ENCODE measurements around the gene APOBR. TPM values are rescaled to one million over a fixed set of nuclear protein-coding genes. Genes with fewer than 3 reads are reported as not detected.
"Not testable (repeated sequence)": the region's sequence is repeated elsewhere in the genome, so short reads cannot be mapped to it uniquely, and the experiment has no call there.

Gene APOBR
- total and polyA plus RNA-seq, 7 experiments from 2014 or later, result 0.22 to 28.8 (median 4.5) TPM

DNA sequence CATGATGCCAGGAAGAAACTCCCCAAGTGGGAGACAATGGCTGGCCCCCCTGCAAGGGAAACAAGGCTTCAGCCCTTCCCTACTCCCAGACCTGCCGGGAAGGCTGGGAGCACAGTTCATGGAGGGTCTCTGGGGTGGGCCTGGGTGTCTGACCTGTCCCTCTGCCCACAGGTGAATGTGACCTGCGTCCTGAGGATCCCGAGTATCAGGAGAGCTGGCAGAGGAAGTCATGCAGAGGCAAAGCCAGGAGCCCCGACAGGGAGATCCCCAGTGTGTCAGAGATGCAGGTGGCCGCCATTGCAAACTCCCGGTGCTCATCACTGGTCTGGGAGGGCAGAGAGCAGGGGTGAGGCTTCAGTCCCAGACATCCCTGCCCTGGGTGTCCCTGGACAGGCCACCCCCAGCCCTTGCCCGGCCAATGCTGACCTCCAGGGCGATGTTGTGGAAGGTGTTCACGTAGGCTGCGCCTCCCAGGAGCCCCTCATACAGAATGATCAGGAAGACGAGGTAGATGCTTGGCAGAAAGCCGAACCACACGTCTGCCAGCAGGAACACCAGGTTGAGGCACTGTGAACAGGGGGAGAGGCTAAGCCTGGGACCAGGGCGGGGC, 17.0 kb upstream of the APOBR start:
- POLR2A ChIA-PET, result interaction anchor here (1.1 kb wide), 1 partner anchor 14 kb away, joined by 3 read pairs; no protein-coding TSS in a partner anchor
- H3K27me3 Mint-ChIP-seq, result no peaks in the 10 kb centered on the region
- Histone ChIP-seq H3K9me3 (ENCODE audit: control insufficient read depth in 2 of 3, low read length in 3 of 3) (no peaks in the 10 kb centered on the region), H3K27me3 (ENCODE audit: control insufficient read depth in 2 of 2, insufficient read depth in 2 of 2, low read length in 2 of 2) (no peaks in the 10 kb centered on the region), H3K27ac (ENCODE audit: low read depth, low read length) (no peak overlapping the region), H3K4me1 (ENCODE audit: control insufficient read depth in 2 of 2, insufficient read depth in 2 of 2, low read length in 2 of 2) (peaks cover 0 to 3% of the 10 kb centered on the region in 2 donors), H3K36me3 (ENCODE audit: control insufficient read depth in 2 of 3, insufficient read depth in 3 of 3, low read length in 3 of 3) (peaks cover 6 to 78% (median 16%) of the 10 kb centered on the region in 3 experiments), H3K4me3 (ENCODE audit: low read length) (no peak overlapping the region)
- intact Hi-C loops (cut with micrococcal nuclease), result no loop called here
- CTCF ChIA-PET, result no interaction called here
- peaks cover 4 to 42% (median 14%) of the 10 kb centered on the region in 5 donors for H3K36me3 Mint-ChIP-seq
- peaks cover 0 to 10% (median 5%) of the 10 kb centered on the region in 7 donors for H3K4me1 Mint-ChIP-seq
- no peaks in the 10 kb centered on the region for H3K9me3 Mint-ChIP-seq
- no peak overlapping the region for H3K4me3 Mint-ChIP-seq
- H3K27ac Mint-ChIP-seq, result peak overlapping the region in 4 of 9 donors; percentile 16 to 62 (median 38)
- DNase-seq (no peak), ATAC-seq (no peak)

DNA sequence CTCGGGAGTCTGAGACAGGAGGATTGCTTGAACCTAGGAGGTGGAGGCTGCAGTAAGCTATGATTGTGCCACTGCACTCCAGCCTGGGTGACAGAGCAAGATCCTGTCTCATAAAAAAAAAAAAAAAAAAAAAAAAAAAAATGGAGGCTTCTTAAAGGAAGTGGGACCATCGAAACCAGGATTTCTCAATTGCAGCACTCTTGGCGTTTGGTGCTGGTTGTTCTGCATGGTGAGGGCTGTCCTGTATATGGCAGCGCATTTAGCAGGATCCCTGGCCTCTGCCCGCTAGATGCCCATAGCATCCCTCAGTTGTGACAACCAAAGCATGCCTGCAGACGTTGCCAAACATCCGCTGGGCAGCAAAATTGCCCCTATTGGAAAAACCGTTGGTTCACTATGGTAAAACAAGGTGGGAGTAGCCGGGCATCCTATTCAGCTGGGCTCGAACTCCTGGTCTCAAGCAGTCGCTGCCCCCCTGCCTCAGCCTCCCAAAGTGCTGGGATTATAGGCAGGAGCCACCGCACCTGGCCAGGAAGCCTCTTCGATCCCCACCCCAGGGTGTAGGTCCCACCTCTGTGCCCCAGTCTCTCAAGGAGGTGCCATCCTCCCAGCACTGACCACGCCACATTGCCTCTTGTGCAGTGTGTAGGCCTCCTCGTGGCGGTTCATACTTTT, 15.8 kb upstream of the APOBR start:
- H3K27ac ChIP-seq (ENCODE audit: low read depth, low read length), result no peak overlapping the region
- no peak overlapping the region for H3K4me3 ChIP-seq (ENCODE audit: low read length)
- Mint-ChIP-seq H3K36me3 (peaks cover 4 to 42% (median 12%) of the 10 kb centered on the region in 5 donors), H3K27ac (peak overlapping the region in 3 of 9 donors; percentile 20 to 31 (median 22)), H3K27me3 (no peaks in the 10 kb centered on the region), H3K4me1 (peaks cover 0 to 10% (median 2%) of the 10 kb centered on the region in 7 donors), H3K9me3 (no peaks in the 10 kb centered on the region), H3K4me3 (no peak overlapping the region)
- no peaks in the 10 kb centered on the region for H3K9me3 ChIP-seq (ENCODE audit: control insufficient read depth in 2 of 3, low read length in 3 of 3)
- ChIA-PET CTCF (no interaction called here), POLR2A (interaction anchor here (0.6 to 1.4 kb wide), 3 partner anchors 13 to 30 kb away, joined by 3 to 5 read pairs (median 4); partner anchors contain the start of gene CLN3)
- no peak for ATAC-seq
- intact Hi-C loops (cut with micrococcal nuclease), result no loop called here
- DNase-seq, result peak in 1 of 9 donors; percentile 12
- no peaks in the 10 kb centered on the region for H3K4me1 ChIP-seq (ENCODE audit: control insufficient read depth in 2 of 2, insufficient read depth in 2 of 2, low read length in 2 of 2)
- no peaks in the 10 kb centered on the region for H3K27me3 ChIP-seq (ENCODE audit: control insufficient read depth in 2 of 2, insufficient read depth in 2 of 2, low read length in 2 of 2)
- peaks cover 11 to 88% (median 16%) of the 10 kb centered on the region in 3 experiments for H3K36me3 ChIP-seq (ENCODE audit: control insufficient read depth in 2 of 3, insufficient read depth in 3 of 3, low read length in 3 of 3)

DNA sequence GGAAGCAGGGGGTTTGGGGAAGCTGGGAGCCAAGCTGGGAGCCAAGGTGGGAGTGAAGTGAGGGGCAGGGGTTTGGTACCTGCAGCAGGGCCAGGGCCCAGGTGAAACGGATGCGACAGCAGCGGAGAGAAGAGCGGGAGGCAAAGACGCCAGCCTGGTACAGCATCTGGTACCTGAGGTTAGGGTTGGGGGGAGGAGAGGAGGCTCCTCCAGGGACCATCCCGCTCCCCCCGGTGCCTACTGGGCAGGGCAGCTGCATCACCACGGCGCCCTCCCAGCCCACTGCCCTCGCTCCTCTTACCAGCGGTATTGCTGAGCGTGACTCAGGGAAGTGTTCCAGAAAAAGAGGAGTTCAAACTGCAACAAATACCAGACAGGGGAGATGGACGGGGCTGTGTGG, 12.4 kb upstream of the APOBR start:
- peak overlapping the region in 1 of 9 donors; percentile 77 for H3K27ac Mint-ChIP-seq
- Histone ChIP-seq H3K36me3 (ENCODE audit: control insufficient read depth in 2 of 3, insufficient read depth in 3 of 3, low read length in 3 of 3) (peaks cover 16 to 83% (median 26%) of the 10 kb centered on the region in 3 experiments), H3K4me1 (ENCODE audit: control insufficient read depth in 2 of 2, insufficient read depth in 2 of 2, low read length in 2 of 2) (no peaks in the 10 kb centered on the region), H3K4me3 (ENCODE audit: low read length) (no peak overlapping the region), H3K9me3 (ENCODE audit: control insufficient read depth in 2 of 3, low read length in 3 of 3) (no peaks in the 10 kb centered on the region), H3K27ac (ENCODE audit: low read depth, low read length) (no peak overlapping the region), H3K27me3 (ENCODE audit: control insufficient read depth in 2 of 2, insufficient read depth in 2 of 2, low read length in 2 of 2) (no peaks in the 10 kb centered on the region)
- ATAC-seq (no peak), DNase-seq (no peak)
- H3K9me3 Mint-ChIP-seq, result no peaks in the 10 kb centered on the region
- ChIA-PET CTCF (no interaction called here), POLR2A (interaction anchor here (1.4 kb wide), 1 partner anchor 12 kb away, joined by 5 read pairs; no protein-coding TSS in a partner anchor)
- H3K27me3 Mint-ChIP-seq, result no peaks in the 10 kb centered on the region
- peaks cover 0 to 34% (median 4%) of the 10 kb centered on the region in 5 donors for H3K36me3 Mint-ChIP-seq
- intact Hi-C loops (cut with micrococcal nuclease), result no loop called here
- no peak overlapping the region for H3K4me3 Mint-ChIP-seq
- peaks cover 0 to 11% (median 2%) of the 10 kb centered on the region in 7 donors for H3K4me1 Mint-ChIP-seq

DNA sequence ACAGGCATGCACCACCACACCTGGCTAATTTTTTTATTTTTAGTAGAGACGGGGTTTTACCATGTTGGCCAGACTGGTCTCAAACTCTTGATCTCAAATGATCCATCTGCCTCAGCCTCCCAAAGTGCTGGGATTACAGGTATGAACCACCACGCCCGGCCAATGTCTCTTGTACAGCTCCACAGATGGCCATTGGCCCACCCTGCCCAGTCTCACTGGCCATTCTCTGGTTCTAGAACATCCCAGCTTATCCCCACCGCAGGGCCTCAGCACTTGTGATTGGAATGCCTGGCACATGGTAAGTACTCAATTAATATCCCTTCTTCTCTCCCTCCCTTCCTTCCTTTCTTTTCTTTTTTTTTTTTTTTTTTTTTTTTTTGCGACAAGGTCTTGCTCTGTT, 11.1 kb upstream of the APOBR start:
- H3K9me3 Mint-ChIP-seq; H3K27ac ChIP-seq (ENCODE audit: low read depth, low read length); intact Hi-C loops (cut with micrococcal nuclease); H3K9me3 ChIP-seq (ENCODE audit: control insufficient read depth in 2 of 3, low read length in 3 of 3); H3K27me3 ChIP-seq (ENCODE audit: control insufficient read depth in 2 of 2, insufficient read depth in 2 of 2, low read length in 2 of 2); H3K4me3 Mint-ChIP-seq; H3K4me3 ChIP-seq (ENCODE audit: low read length); H3K27me3 Mint-ChIP-seq; H3K4me1 ChIP-seq (ENCODE audit: control insufficient read depth in 2 of 2, insufficient read depth in 2 of 2, low read length in 2 of 2); DNase-seq; ATAC-seq: not testable (repeated sequence)
- Mint-ChIP-seq H3K36me3 (peaks cover 0 to 37% (median 3%) of the 10 kb centered on the region in 5 donors), H3K27ac (peak overlapping the region in 3 of 9 donors; percentile 18 to 47 (median 28)), H3K4me1 (peaks cover 2 to 15% (median 9%) of the 10 kb centered on the region in 7 donors)
- ChIA-PET POLR2A (interaction anchor here (1.3 to 1.4 kb wide), 2 partner anchors 11 to 13 kb away, joined by 4 read pairs; partner anchors contain the start of gene APOBR), CTCF (interaction anchor here (0.5 kb wide), 1 partner anchor 9 kb away, joined by 3 read pairs; the partner anchor contains the start of gene CLN3)
- H3K36me3 ChIP-seq (ENCODE audit: control insufficient read depth in 2 of 3, insufficient read depth in 3 of 3, low read length in 3 of 3), result peaks cover 22 to 82% (median 34%) of the 10 kb centered on the region in 3 experiments

DNA sequence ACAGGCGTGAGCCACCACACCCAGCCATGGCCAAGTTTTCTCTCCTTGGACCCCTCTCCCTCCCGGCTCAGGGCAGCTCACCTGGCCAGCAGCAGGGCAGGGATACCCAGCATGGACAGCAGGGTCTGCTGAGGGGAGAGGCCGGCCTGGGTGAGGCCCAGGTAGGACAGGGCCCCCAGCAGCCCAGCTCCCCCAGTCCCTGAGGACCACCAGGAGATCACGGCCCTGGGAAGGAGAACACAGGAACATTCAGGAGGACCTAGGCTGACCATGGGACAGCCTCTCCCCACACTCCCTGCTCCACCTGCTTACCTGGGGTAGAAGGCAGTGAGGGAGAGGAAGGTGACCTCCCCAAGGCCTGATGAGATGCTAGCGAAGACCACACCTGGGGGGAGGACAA, 8.2 kb upstream of the APOBR start:
- CTCF ChIA-PET, result interaction anchor here (1.5 kb wide), 1 partner anchor 64 kb away, joined by 3 read pairs; no protein-coding TSS in a partner anchor

DNA sequence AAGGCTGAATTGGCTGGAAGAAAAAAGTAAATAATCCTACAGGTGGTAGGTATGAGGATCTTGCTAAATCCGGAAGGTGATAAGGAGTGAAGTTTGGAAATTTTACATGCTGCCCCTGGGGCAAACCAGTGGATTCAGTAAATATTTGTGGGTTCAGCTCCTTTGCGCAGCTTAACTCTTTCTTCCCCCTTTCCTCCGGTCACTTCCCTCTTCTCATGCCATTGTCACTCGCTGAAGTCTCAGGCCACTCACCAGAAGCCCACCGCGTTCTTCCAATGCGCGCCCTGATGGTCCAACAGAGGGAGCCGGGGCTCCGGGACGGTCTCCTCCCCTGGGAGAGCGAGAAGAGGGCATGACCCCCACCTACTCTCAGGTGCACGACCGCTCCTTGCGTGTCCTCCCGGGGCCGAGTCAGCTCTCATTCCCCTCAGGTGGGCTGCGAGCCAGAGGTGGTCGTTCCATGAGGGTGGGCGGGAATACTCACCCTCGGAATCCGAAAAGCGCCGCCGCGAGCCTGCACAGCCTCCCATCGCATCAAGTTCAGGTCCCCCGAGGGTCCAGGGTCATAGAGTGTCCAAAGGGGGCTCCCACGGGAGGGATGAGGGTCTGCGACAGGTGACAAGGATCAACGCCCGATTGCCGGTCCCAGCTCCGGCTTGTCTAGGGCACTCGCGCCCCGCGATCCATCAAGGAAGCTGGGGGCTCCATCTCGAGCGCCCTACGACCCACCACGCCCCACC, 3.0 kb upstream of the APOBR start:
- Mint-ChIP-seq H3K27me3 (no peaks in the 10 kb centered on the region), H3K27ac (peak overlapping the region; percentile 99 to 100 (median 100)), H3K36me3 (peaks cover 0 to 19% (median 4%) of the 10 kb centered on the region in 5 donors), H3K9me3 (peaks cover 0 to 4% (median 0%) of the 10 kb centered on the region in 11 donors), H3K4me3 (peak overlapping the region; percentile 95 to 100 (median 98)), H3K4me1 (peaks cover 35 to 72% (median 56%) of the 10 kb centered on the region in 7 donors)
- H3K4me3 ChIP-seq (ENCODE audit: low read length), result peak overlapping the region; percentile 98
- peak in 1 of 9 donors; percentile 10 for DNase-seq
- peaks cover 31 to 37% of the 10 kb centered on the region in 2 donors for H3K4me1 ChIP-seq (ENCODE audit: control insufficient read depth in 2 of 2, insufficient read depth in 2 of 2, low read length in 2 of 2)
- H3K9me3 ChIP-seq (ENCODE audit: control insufficient read depth in 2 of 3, low read length in 3 of 3), result no peaks in the 10 kb centered on the region
- no peak for ATAC-seq
- H3K27me3 ChIP-seq (ENCODE audit: control insufficient read depth in 2 of 2, insufficient read depth in 2 of 2, low read length in 2 of 2), result no peaks in the 10 kb centered on the region
- H3K27ac ChIP-seq (ENCODE audit: low read depth, low read length), result peak overlapping the region; percentile 95
- CTCF ChIA-PET, result interaction anchor here (0.6 to 2.2 kb wide), 6 partner anchors 15 to 175 kb away, joined by 3 to 10 read pairs (median 4); partner anchors contain the start of gene SGF29
- H3K36me3 ChIP-seq (ENCODE audit: control insufficient read depth in 2 of 3, insufficient read depth in 3 of 3, low read length in 3 of 3), result peaks cover 9 to 35% (median 18%) of the 10 kb centered on the region in 3 experiments
- intact Hi-C loops (cut with micrococcal nuclease), result loop anchor here in 1 of 2 donors (10.0 kb wide), 3 partner anchors 277 to 353 kb away; partner anchors contain the start of genes TUFM and XPO6
- POLR2A ChIA-PET, result interaction anchor here (0.7 to 5.2 kb wide), 9 partner anchors 12 to 66 kb away, joined by 3 to 72 read pairs (median 4); partner anchors contain the start of gene SGF29

More for the DNA sequence above, 8.2 kb upstream of the APOBR start:
- H3K27ac Mint-ChIP-seq, result peak overlapping the region in 1 of 9 donors; percentile 38
- Histone ChIP-seq H3K36me3 (ENCODE audit: control insufficient read depth in 2 of 3, insufficient read depth in 3 of 3, low read length in 3 of 3) (peaks cover 16 to 70% (median 43%) of the 10 kb centered on the region in 3 experiments), H3K4me3 (ENCODE audit: low read length) (no peak overlapping the region), H3K4me1 (ENCODE audit: control insufficient read depth in 2 of 2, insufficient read depth in 2 of 2, low read length in 2 of 2) (peaks cover 0 to 4% of the 10 kb centered on the region in 2 donors), H3K27ac (ENCODE audit: low read depth, low read length) (no peak overlapping the region), H3K27me3 (ENCODE audit: control insufficient read depth in 2 of 2, insufficient read depth in 2 of 2, low read length in 2 of 2) (no peaks in the 10 kb centered on the region), H3K9me3 (ENCODE audit: control insufficient read depth in 2 of 3, low read length in 3 of 3) (no peaks in the 10 kb centered on the region)
- intact Hi-C loops (cut with micrococcal nuclease), result no loop called here
- ATAC-seq (no peak), DNase-seq (no peak)
- H3K27me3 Mint-ChIP-seq, result no peaks in the 10 kb centered on the region
- H3K4me1 Mint-ChIP-seq, result peaks cover 10 to 28% (median 20%) of the 10 kb centered on the region in 7 donors
- H3K4me3 Mint-ChIP-seq, result no peak overlapping the region
- H3K36me3 Mint-ChIP-seq, result peaks cover 0 to 39% (median 3%) of the 10 kb centered on the region in 5 donors
- H3K9me3 Mint-ChIP-seq, result no peaks in the 10 kb centered on the region
- POLR2A ChIA-PET, result no interaction called here
